ENCODE results near the gene VAMP5.
"Not testable (repeated sequence)": the region's sequence is repeated elsewhere in the genome, so short reads cannot be mapped to it uniquely, and the experiment has no call there.

Gene VAMP5

GRCh38 chr2:85584354-85584856, at the start of gene VAMP5:
Gene VAMP5 (plus strand): TSS chr2:85584431. CDS start chr2:85584491, 60 bp downstream.
- no peak for DNase-seq

- no peak for DNase-seq
These were observed 49.4 kb upstream of the VAMP5 start for GRCh38 chr2:85534881-85535280.

GRCh38 chr2:85536479-85536878, 47.8 kb upstream of the VAMP5 start:
- no peak for DNase-seq

GRCh38 chr2:85537600-85538506, 46.4 kb upstream of the VAMP5 start:
- no peak for DNase-seq

- peak; percentile 82 to 97 for DNase-seq
These were observed 45.5 kb upstream of the VAMP5 start, which contains the start of gene MAT2A for GRCh38 chr2:85538507-85539360. Gene MAT2A (plus strand): TSS chr2:85539168. CDS start chr2:85539288, 120 bp downstream.

GRCh38 chr2:85539361-85540132, 44.7 kb upstream of the VAMP5 start:
- no peak for DNase-seq

GRCh38 chr2:85540133-85540648, 44.0 kb upstream of the VAMP5 start:
- DNase-seq = no peak

GRCh38 chr2:85541262-85541661, 43.0 kb upstream of the VAMP5 start:
- DNase-seq = no peak

GRCh38 chr2:85541753-85542457, 42.3 kb upstream of the VAMP5 start:
- no peak for DNase-seq

- no peak for DNase-seq
These were observed 41.5 kb upstream of the VAMP5 start for GRCh38 chr2:85542777-85543176.

GRCh38 chr2:85544254-85544691, 40.0 kb upstream of the VAMP5 start:
- peak in 1 of 2 experiments; percentile 11 for DNase-seq

GRCh38 chr2:85544915-85545779, 39.1 kb upstream of the VAMP5 start:
- DNase-seq = not testable (repeated sequence)

- no peak for DNase-seq
These were observed 38.4 kb upstream of the VAMP5 start for GRCh38 chr2:85545780-85546240.

GRCh38 chr2:85547089-85547858, 37.0 kb upstream of the VAMP5 start:
- DNase-seq = no peak

- DNase-seq = no peak
These were observed 36.2 kb upstream of the VAMP5 start for GRCh38 chr2:85547859-85548607.

GRCh38 chr2:85548608-85548900, 35.7 kb upstream of the VAMP5 start:
- no peak for DNase-seq

- no peak for DNase-seq
These were observed 35.1 kb upstream of the VAMP5 start for GRCh38 chr2:85549095-85549494.

- DNase-seq = no peak
These were observed 34.4 kb upstream of the VAMP5 start for GRCh38 chr2:85549826-85550225.

- no peak for DNase-seq
These were observed 33.7 kb upstream of the VAMP5 start for GRCh38 chr2:85550486-85550885.
